Measurements from ENCODE around the gene ABCB7. TPM values are rescaled to one million over a fixed set of nuclear protein-coding genes. Genes with fewer than 3 reads are reported as not detected.

The ABCB7 gene
- total RNA-seq: 22.0 and 34.6 TPM in 2 replicates

DNA sequence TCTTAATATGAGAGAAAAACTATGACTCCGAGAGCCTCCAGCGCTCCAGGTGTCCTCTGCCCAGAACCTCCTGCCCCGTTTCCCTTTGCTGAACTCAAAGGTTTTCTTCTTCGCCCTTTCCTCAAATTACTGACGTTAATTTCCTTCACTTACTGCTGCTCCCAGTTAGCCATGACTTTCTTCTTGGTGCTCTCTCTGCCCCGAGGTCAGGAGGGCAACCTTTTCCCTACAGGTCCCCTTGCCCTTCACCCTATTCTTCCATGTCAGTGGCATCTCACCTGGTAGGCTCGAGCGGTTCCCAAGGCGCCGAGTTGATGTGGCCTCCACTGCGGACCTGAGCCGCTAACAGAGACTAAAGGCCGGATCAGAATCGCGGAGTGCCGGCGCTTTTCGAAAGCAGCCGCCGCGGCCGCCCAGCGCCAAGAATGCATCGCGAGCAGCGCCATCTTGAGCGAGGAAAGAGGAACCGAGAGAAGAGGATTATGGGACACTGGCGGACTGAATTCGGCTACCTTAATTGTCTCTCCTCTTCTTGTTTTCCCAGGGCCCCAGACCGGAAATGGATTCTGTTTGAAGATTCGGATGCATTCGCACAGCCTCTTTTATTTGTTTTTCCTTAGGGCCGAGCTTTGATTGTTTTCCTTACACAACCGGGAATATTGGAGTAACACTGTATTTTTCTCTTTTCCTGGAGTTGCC lies at the start of gene ABCB7:
Gene ABCB7 (minus strand): TSS at position 457 of the 699 bp plus-strand sequence. CDS start 11 bp downstream, at position 446.

Other genes starting within 250 kb of the ABCB7 start
- not detected in 2 replicates for gene NEXMIF, start 230.8 kb downstream of the ABCB7 start, total RNA-seq
- 7.8 and 15.2 TPM in 2 replicates for gene UPRT, start 117.8 kb upstream of the ABCB7 start, total RNA-seq